H9 (cell line): Measurements from ENCODE around the gene ACTL7B. TPM values are rescaled to one million over a fixed set of nuclear protein-coding genes. Genes with fewer than 3 reads are reported as not detected.

ENCODE experiments used
- DNase-seq: peaks from one replicate; pipeline ENCODE4 v3.0.0-alpha.2; 2017
- H2AFZ ChIP-seq: one replicate; pipeline ENCODE4 v1.6.1; 2013; ENCODE audit warnings: mild to moderate bottlenecking, low read length, control low read depth, moderate library complexity
- H2AK5ac ChIP-seq: 2 replicates; pipeline ENCODE4 v1.6.1; 2013; ENCODE audit warnings: low read length, control low read depth, mixed read lengths; ENCODE audit not compliant: insufficient read length
- H2BK120ac ChIP-seq: one replicate; pipeline ENCODE4 v1.6.1; 2013; ENCODE audit warnings: low read depth, mild to moderate bottlenecking, low read length, control low read depth, inconsistent platforms; ENCODE audit not compliant: poor library complexity, severe bottlenecking
- H2BK12ac ChIP-seq: 2 replicates; pipeline ENCODE4 v1.6.1; 2013; ENCODE audit warnings: low read length, control low read depth, mixed read lengths, low read depth; ENCODE audit not compliant: insufficient read length
- H2BK15ac ChIP-seq: 2 replicates; pipeline ENCODE4 v1.6.1; 2013; ENCODE audit warnings: low read depth, low read length, control low read depth
- H2BK20ac ChIP-seq: one replicate; pipeline ENCODE4 v1.6.1; 2013; ENCODE audit warnings: low read depth, mild to moderate bottlenecking, low read length, control low read depth, inconsistent platforms; ENCODE audit not compliant: poor library complexity, severe bottlenecking
- H2BK5ac ChIP-seq: 2 replicates; pipeline ENCODE4 v1.6.1; 2013; ENCODE audit warnings: low read length, control low read depth, mixed read lengths; ENCODE audit not compliant: insufficient read length
- H3K14ac ChIP-seq: 2 replicates; pipeline ENCODE4 v1.6.1; 2013; ENCODE audit warnings: low read length, control low read depth; ENCODE audit not compliant: insufficient read depth
- H3K18ac ChIP-seq: 2 replicates; pipeline ENCODE4 v1.6.1; 2013; ENCODE audit warnings: low read depth, mild to moderate bottlenecking, mixed read lengths, low read length, control low read depth; ENCODE audit not compliant: insufficient read length
- H3K23ac ChIP-seq: 2 replicates; pipeline ENCODE4 v1.6.1; 2013; ENCODE audit warnings: low read length, control low read depth, mixed read lengths, low read depth; ENCODE audit not compliant: insufficient read length
- H3K23me2 ChIP-seq: 2 replicates; pipeline ENCODE4 v1.6.1; 2013; ENCODE audit warnings: low read depth, mild to moderate bottlenecking, mixed read lengths, low read length, control low read depth; ENCODE audit not compliant: insufficient read length, poor library complexity, severe bottlenecking
- H3K27ac ChIP-seq: 2 replicates; pipeline ENCODE4 v1.5.1; 2013; ENCODE audit warnings: low read length, control low read depth, mixed read lengths, low read depth; ENCODE audit not compliant: insufficient read length
- H3K27me3 ChIP-seq: 2 replicates; pipeline ENCODE4 v1.6.1; 2013; ENCODE audit warnings: low read length, control low read depth, inconsistent platforms; ENCODE audit not compliant: insufficient read depth
- H3K4ac ChIP-seq: 2 replicates; pipeline ENCODE4 v1.6.1; 2013; ENCODE audit warnings: low read depth, mild to moderate bottlenecking, control low read depth, inconsistent platforms, low read length, moderate library complexity
- H3K4me1 ChIP-seq: 2 replicates; pipeline ENCODE4 v1.6.1; 2013; ENCODE audit warnings: low read length, control low read depth, inconsistent platforms; ENCODE audit not compliant: insufficient read depth
- H3K4me2 ChIP-seq: 2 replicates; pipeline ENCODE4 v1.6.1; 2013; ENCODE audit warnings: low read length, control low read depth, mixed read lengths; ENCODE audit not compliant: insufficient read length, insufficient read depth
- H3K56ac ChIP-seq: 2 replicates; pipeline ENCODE4 v1.6.1; 2013; ENCODE audit warnings: low read depth, mild to moderate bottlenecking, mixed read lengths, low read length, control low read depth; ENCODE audit not compliant: insufficient read length
- H3K79me1 ChIP-seq: 2 replicates; pipeline ENCODE4 v1.6.1; 2013; ENCODE audit warnings: low read depth, mild to moderate bottlenecking, moderate library complexity, low read length, control low read depth, inconsistent platforms; ENCODE audit not compliant: insufficient read depth, poor library complexity, severe bottlenecking
- H3K79me2 ChIP-seq: 2 replicates; pipeline ENCODE4 v1.6.1; 2013; ENCODE audit warnings: low read length, control low read depth, inconsistent platforms; ENCODE audit not compliant: insufficient read depth
- H3K9ac ChIP-seq: 2 replicates; pipeline ENCODE4 v1.6.1; 2013; ENCODE audit warnings: low read length, control low read depth, mixed read lengths; ENCODE audit not compliant: insufficient read length; ENCODE audit errors: extremely low read depth
- H3K9me3 ChIP-seq: one replicate; pipeline ENCODE4 v1.6.1; 2013; ENCODE audit warnings: low read depth, low read length, inconsistent platforms; ENCODE audit not compliant: control insufficient read depth
- H3T11ph ChIP-seq: one replicate; pipeline ENCODE4 v1.6.1; 2013; ENCODE audit warnings: mild to moderate bottlenecking, low read length, control low read depth, inconsistent platforms
- H4K20me1 ChIP-seq: one replicate; pipeline ENCODE4 v1.6.1; 2013; ENCODE audit not compliant: control insufficient read depth, insufficient read length, insufficient read depth
- H4K5ac ChIP-seq: 2 replicates; pipeline ENCODE4 v1.6.1; 2013; ENCODE audit warnings: low read depth, mild to moderate bottlenecking, mixed read lengths, low read length, control low read depth; ENCODE audit not compliant: insufficient read length
- H4K8ac ChIP-seq: replicated peaks from 2 replicates; pipeline ENCODE4 v1.6.1; 2013; ENCODE audit warnings: low read length, control low read depth, mixed read lengths, low read depth; ENCODE audit not compliant: insufficient read length
- H4K91ac ChIP-seq: 2 replicates; pipeline ENCODE4 v1.6.1; 2013; ENCODE audit warnings: low read depth, mild to moderate bottlenecking, moderate library complexity, mixed read lengths, low read length, control low read depth; ENCODE audit not compliant: insufficient read length
- H3K27ac Mint-ChIP-seq, 3 experiments: 2 replicates in 2 of 3; 3 replicates in 1 of 3; pipeline ENCODE4 v1.8.0; 2020 to 2021; ENCODE audit warnings: mixed read lengths in 3 of 3, mild to moderate bottlenecking in 1 of 3, moderate library complexity in 1 of 3
- H3K27me3 Mint-ChIP-seq: 2 replicates; pipeline ENCODE4 v1.8.0; 2021; ENCODE audit warnings: low read depth, mild to moderate bottlenecking, moderate library complexity, mixed read lengths
- H3K36me3 Mint-ChIP-seq, 3 experiments: 2 replicates in 2 of 3; 3 replicates in 1 of 3; pipeline ENCODE4 v1.8.0; 2020 to 2021; ENCODE audit warnings: low read depth in 3 of 3, mixed read lengths in 3 of 3; ENCODE audit not compliant: insufficient read depth in 1 of 3
- H3K4me1 Mint-ChIP-seq, 2 experiments: 2 replicates each; pipeline ENCODE4 v1.8.0; 2020; ENCODE audit warnings: mixed read lengths in 2 of 2
- H3K4me3 Mint-ChIP-seq, 2 experiments: 2 replicates in 1 of 2; 3 replicates in 1 of 2; pipeline ENCODE4 v1.8.0; 2020 to 2021; ENCODE audit warnings: mild to moderate bottlenecking in 2 of 2, mixed read lengths in 2 of 2, moderate library complexity in 1 of 2
- H3K9me3 Mint-ChIP-seq, 2 experiments: 2 replicates in 1 of 2; 3 replicates in 1 of 2; pipeline ENCODE4 v1.8.0; 2020; ENCODE audit warnings: mild to moderate bottlenecking in 2 of 2, mixed read lengths in 2 of 2, moderate library complexity in 1 of 2
- WGBS: extraction: QIAGEN DNeasy Blood & Tissue Kit; methylation state at CpG from one replicate; pipeline ENCODE4 v1.1.7; 2013; ENCODE audit warnings: missing lambda C conversion rate, low lambda C conversion rate, mixed read lengths; ENCODE audit not compliant: insufficient read length; ENCODE audit errors: extremely low coverage; 5-methylcytosine and 5-hydroxymethylcytosine counted together
- total RNA-seq: library from RNA; stranded (reverse); gene quantifications from 2 replicates; pipeline ENCODE4 v1.2.1, GENCODE V29; 2021
- TF ChIP-seq, protein P1 (sequence below): fragments of 200-600 bp; sonication (generic); conservative IDR thresholded peaks from 3 replicates; pipeline ENCODE4 v1.8.0; 2021; ENCODE audit warnings: antibody characterized with exemption, mild to moderate bottlenecking

Gene ACTL7B
- total RNA-seq, 1 experiment from 2014 or later, result 0.09 TPM

GRCh38 chr9:108831496-108832178 is 24.1 kb downstream of the ACTL7B start:
- no peak overlapping the region for H3K14ac ChIP-seq
- WGBS, result no CpG with 5 or more reads among the region's 1 CpG
- no peak overlapping the region for H2BK5ac ChIP-seq
- peaks cover 11 to 13% of the 10 kb centered on the region in 2 experiments for H3K4me1 Mint-ChIP-seq
- H3K4ac ChIP-seq, result no peak overlapping the region
- H3K4me3 Mint-ChIP-seq, result no peak overlapping the region
- H3K9me3 ChIP-seq, result no peaks in the 10 kb centered on the region
- H3K36me3 Mint-ChIP-seq, result no peaks in the 10 kb centered on the region
- no peak overlapping the region for H4K91ac ChIP-seq
- no peak overlapping the region for H4K5ac ChIP-seq
- H4K8ac ChIP-seq, result no peak overlapping the region
- H3K23ac ChIP-seq, result no peak overlapping the region
- no peak overlapping the region for H2BK15ac ChIP-seq
- no peak overlapping the region for H3T11ph ChIP-seq
- no peaks in the 10 kb centered on the region for H4K20me1 ChIP-seq
- no peaks in the 10 kb centered on the region; the same call in 1 of the 2 replicates for H3K27me3 Mint-ChIP-seq
- no peaks in the 10 kb centered on the region for H3K79me1 ChIP-seq
- H3K9ac ChIP-seq, result no peak overlapping the region
- no peaks in the 10 kb centered on the region for H3K27me3 ChIP-seq
- no peaks in the 10 kb centered on the region for H3K23me2 ChIP-seq
- no peak overlapping the region for H3K27ac ChIP-seq
- no peak overlapping the region for H3K4me2 ChIP-seq
- H2BK12ac ChIP-seq, result no peak overlapping the region
- H3K9me3 Mint-ChIP-seq, result no peaks in the 10 kb centered on the region; a peak in 1 of 5 replicates
- H3K56ac ChIP-seq, result no peak overlapping the region
- H3K4me1 ChIP-seq, result no peaks in the 10 kb centered on the region
- H3K27ac Mint-ChIP-seq, result no peak overlapping the region
- H2AK5ac ChIP-seq, result no peak overlapping the region
- H3K18ac ChIP-seq, result no peak overlapping the region
- TF ChIP-seq, protein P1, sequence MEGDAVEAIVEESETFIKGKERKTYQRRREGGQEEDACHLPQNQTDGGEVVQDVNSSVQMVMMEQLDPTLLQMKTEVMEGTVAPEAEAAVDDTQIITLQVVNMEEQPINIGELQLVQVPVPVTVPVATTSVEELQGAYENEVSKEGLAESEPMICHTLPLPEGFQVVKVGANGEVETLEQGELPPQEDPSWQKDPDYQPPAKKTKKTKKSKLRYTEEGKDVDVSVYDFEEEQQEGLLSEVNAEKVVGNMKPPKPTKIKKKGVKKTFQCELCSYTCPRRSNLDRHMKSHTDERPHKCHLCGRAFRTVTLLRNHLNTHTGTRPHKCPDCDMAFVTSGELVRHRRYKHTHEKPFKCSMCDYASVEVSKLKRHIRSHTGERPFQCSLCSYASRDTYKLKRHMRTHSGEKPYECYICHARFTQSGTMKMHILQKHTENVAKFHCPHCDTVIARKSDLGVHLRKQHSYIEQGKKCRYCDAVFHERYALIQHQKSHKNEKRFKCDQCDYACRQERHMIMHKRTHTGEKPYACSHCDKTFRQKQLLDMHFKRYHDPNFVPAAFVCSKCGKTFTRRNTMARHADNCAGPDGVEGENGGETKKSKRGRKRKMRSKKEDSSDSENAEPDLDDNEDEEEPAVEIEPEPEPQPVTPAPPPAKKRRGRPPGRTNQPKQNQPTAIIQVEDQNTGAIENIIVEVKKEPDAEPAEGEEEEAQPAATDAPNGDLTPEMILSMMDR, result no peak
- DNase-seq, result no peak
- no peak overlapping the region for H2BK20ac ChIP-seq
- H2BK120ac ChIP-seq, result no peak overlapping the region
- H2AFZ ChIP-seq, result no peak overlapping the region
- no peaks in the 10 kb centered on the region for H3K79me2 ChIP-seq
